ENCODE data around the gene GAL3ST1. TPM values are rescaled to one million over a fixed set of nuclear protein-coding genes. Genes with fewer than 3 reads are reported as not detected.

Gene GAL3ST1
- polyA plus RNA-seq, 1 of the 3 experiments (the other 2 are of a cell fraction), result not detected

GRCh38 chr22:30601464-30601863 is 27.0 kb upstream of the GAL3ST1 start:
- Histone ChIP-seq H3K4me2 (no peak overlapping the region), H3K79me2 (ENCODE audit: insufficient read depth) (no peaks in the 10 kb centered on the region), H3K27ac (ENCODE audit: low read depth in 2 of 2, low read length in 1 of 2) (no peak overlapping the region), H2AFZ (ENCODE audit: low read depth) (no peak overlapping the region), H3K9me2 (no peaks in the 10 kb centered on the region), H3F3A (replicated peaks; ENCODE audit: insufficient read depth) (peaks cover 4% of the 10 kb centered on the region), H3K27me3 (ENCODE audit: insufficient read depth) (no peaks in the 10 kb centered on the region), H3K36me3 (replicated peaks in 1 of 2; ENCODE audit: control insufficient read depth in 1 of 2, insufficient read depth in 2 of 2, low read length in 1 of 2) (no peaks in the 10 kb centered on the region), H3K4me1 (ENCODE audit: control insufficient read depth in 1 of 2, insufficient read depth in 2 of 2, low read depth in 1 of 2, low read length in 1 of 2) (peaks cover 2 to 6% of the 10 kb centered on the region in 2 experiments; a peak in 2 of 4 replicates), H3K9me3 (no peaks in the 10 kb centered on the region), H3K9ac (no peak overlapping the region), H3K4me3 (ENCODE audit: low read depth in 2 of 2, low read length in 1 of 2) (no peak overlapping the region), H4K20me1 (ENCODE audit: insufficient read depth) (no peaks in the 10 kb centered on the region)
- ChIA-PET CTCF (interaction anchor here (0.7 to 2.4 kb wide), 12 partner anchors 8 to 175 kb away, joined by 3 to 13 read pairs (median 4); no protein-coding TSS in a partner anchor), POLR2A (interaction anchor here (0.7 kb wide), 1 partner anchor 10 kb away, joined by 3 read pairs; no protein-coding TSS in a partner anchor)
- TF ChIP-seq PBX3 (IDR thresholded peaks at IDR 0.05), result no peak
- TF ChIP-seq RCOR1 (IDR thresholded peaks at IDR 0.05; ENCODE audit: low read length), result no peak
- no peak for TF ChIP-seq ELF1 (IDR thresholded peaks at IDR 0.05)
- TF ChIP-seq CTCF (IDR thresholded peaks at IDR 0.05), result no peak
- TF ChIP-seq SMC3 (IDR thresholded peaks at IDR 0.05; ENCODE audit: low read depth, low read length), result no peak
- TF ChIP-seq EP300 (IDR thresholded peaks at IDR 0.05; ENCODE audit: borderline replicate concordance in 1 of 2, low read depth in 1 of 2, low read length in 1 of 2), result no peak
- WGBS (ENCODE audit: low lambda C conversion rate), result 77% methylated on average over 5 of the region's 5 CpGs
- DNase-seq, result no peak

GRCh38 chr22:30600921-30601320 is 26.5 kb upstream of the GAL3ST1 start:
- 36% methylated on average over 3 of the region's 3 CpGs for WGBS (ENCODE audit: low lambda C conversion rate)
- H3K79me2 ChIP-seq (ENCODE audit: insufficient read depth), result no peaks in the 10 kb centered on the region
- no peaks in the 10 kb centered on the region for H3K27me3 ChIP-seq (ENCODE audit: insufficient read depth)
- H3K4me2 ChIP-seq, result no peak overlapping the region
- H3F3A ChIP-seq (replicated peaks; ENCODE audit: insufficient read depth), result peaks cover 4% of the 10 kb centered on the region
- H3K9me3 ChIP-seq, result no peaks in the 10 kb centered on the region
- H3K27ac ChIP-seq (ENCODE audit: low read depth in 2 of 2, low read length in 1 of 2), result no peak overlapping the region
- no peak overlapping the region for H3K9ac ChIP-seq
- H3K4me1 ChIP-seq (ENCODE audit: control insufficient read depth in 1 of 2, insufficient read depth in 2 of 2, low read depth in 1 of 2, low read length in 1 of 2), result peaks cover 0 to 2% of the 10 kb centered on the region in 2 experiments; a peak in 2 of 4 replicates
- ChIA-PET CTCF (interaction anchor here (1.1 to 2.4 kb wide), 4 partner anchors 13 to 156 kb away, joined by 3 to 12 read pairs (median 4); no protein-coding TSS in a partner anchor), POLR2A (interaction anchor here (0.6 kb wide), 1 partner anchor 930 kb away, joined by 5 read pairs; no protein-coding TSS in a partner anchor)
- H2AFZ ChIP-seq (ENCODE audit: low read depth), result no peak overlapping the region
- no peaks in the 10 kb centered on the region for H3K36me3 ChIP-seq (replicated peaks in 1 of 2; ENCODE audit: control insufficient read depth in 1 of 2, insufficient read depth in 2 of 2, low read length in 1 of 2)
- no peaks in the 10 kb centered on the region for H3K9me2 ChIP-seq
- DNase-seq, result no peak
- no peak overlapping the region for H3K4me3 ChIP-seq (ENCODE audit: low read depth in 2 of 2, low read length in 1 of 2)
- no peaks in the 10 kb centered on the region for H4K20me1 ChIP-seq (ENCODE audit: insufficient read depth)
- TF ChIP-seq FOSL2 (IDR thresholded peaks at IDR 0.05; ENCODE audit: borderline replicate concordance, low read depth) (no peak), SMC3 (IDR thresholded peaks at IDR 0.05; ENCODE audit: low read depth, low read length) (no peak), YY1 (IDR thresholded peaks at IDR 0.05; ENCODE audit: low read depth) (no peak), ELF1 (IDR thresholded peaks at IDR 0.05) (no peak), EZH2phosphoT487 (IDR thresholded peaks at IDR 0.05; ENCODE audit: borderline replicate concordance, low read depth) (no peak), RFX5 (IDR thresholded peaks at IDR 0.05; ENCODE audit: low read length) (no peak), TCF12 (IDR thresholded peaks at IDR 0.05) (no peak), RAD21 (IDR thresholded peaks at IDR 0.05; ENCODE audit: low read length) (no peak), TAF1 (IDR thresholded peaks at IDR 0.05; ENCODE audit: borderline replicate concordance, low read depth, low read length) (no peak), TEAD4 (IDR thresholded peaks at IDR 0.05; ENCODE audit: borderline replicate concordance, insufficient read depth) (no peak), MEF2A (IDR thresholded peaks at IDR 0.05; ENCODE audit: borderline replicate concordance, low read depth) (no peak), EP300 (IDR thresholded peaks at IDR 0.05; ENCODE audit: borderline replicate concordance in 1 of 2, low read depth in 1 of 2, low read length in 1 of 2) (no peak), SIN3A (IDR thresholded peaks at IDR 0.05; ENCODE audit: borderline replicate concordance, low read depth, low read length) (no peak), ZBTB33 (IDR thresholded peaks at IDR 0.05; ENCODE audit: borderline replicate concordance, low read depth) (no peak), CHD2 (IDR thresholded peaks at IDR 0.05; ENCODE audit: low read length, partially characterized antibody) (no peak), RXRA (IDR thresholded peaks at IDR 0.05; ENCODE audit: borderline replicate concordance, low read depth) (no peak)
